Measurements from ENCODE around the gene CTAG2.
"Not testable (repeated sequence)": the region's sequence is repeated elsewhere in the genome, so short reads cannot be mapped to it uniquely, and the experiment has no call there.

Gene CTAG2

GRCh38 chrX:154695911-154696675 is 42.7 kb upstream of the CTAG2 start:
- no peaks in the 10 kb centered on the region for H3K4me1 ChIP-seq (ENCODE audit: insufficient read depth, low read length, severe bottlenecking)
- H3K9me2 ChIP-seq (ENCODE audit: low read depth, low read length) = no peaks in the 10 kb centered on the region
- H4K20me1 ChIP-seq (ENCODE audit: insufficient read depth, low read length) = no peaks in the 10 kb centered on the region
- H3F3A ChIP-seq (ENCODE audit: insufficient read depth, low read length) = no peaks in the 10 kb centered on the region
- TF ChIP-seq EZH2 (IDR thresholded peaks at IDR 0.05; ENCODE audit: borderline replicate concordance, low read length) (no peak), CTCF (IDR thresholded peaks at IDR 0.05; ENCODE audit: low read length) (no peak)
- no peak overlapping the region for H3K4me3 ChIP-seq (ENCODE audit: low read depth, low read length, poor library complexity, severe bottlenecking)
- H3K9me3 ChIP-seq (ENCODE audit: low read length) = no peaks in the 10 kb centered on the region
- H3K9ac ChIP-seq (ENCODE audit: low read length) = no peak overlapping the region
- H3K4me2 ChIP-seq (ENCODE audit: low read length) = no peak overlapping the region
- no peak overlapping the region for H2AFZ ChIP-seq (ENCODE audit: low read length)
- no peaks in the 10 kb centered on the region for H3K27me3 ChIP-seq (ENCODE audit: insufficient read depth, low read length)
- H3K79me2 ChIP-seq (ENCODE audit: insufficient read depth, low read length) = no peaks in the 10 kb centered on the region
- no peak overlapping the region for H3K27ac ChIP-seq (ENCODE audit: low read depth, low read length, poor library complexity, severe bottlenecking)
- no peaks in the 10 kb centered on the region; the same call in 1 of the 2 replicates for H3K36me3 ChIP-seq (ENCODE audit: insufficient read depth, low read length)

- H3K27ac ChIP-seq (ENCODE audit: low read depth, low read length, poor library complexity, severe bottlenecking) = no peak overlapping the region
- TF ChIP-seq CTCF (IDR thresholded peaks at IDR 0.05; ENCODE audit: low read length) (no peak), EZH2 (IDR thresholded peaks at IDR 0.05; ENCODE audit: borderline replicate concordance, low read length) (no peak)
- no peaks in the 10 kb centered on the region for H3K27me3 ChIP-seq (ENCODE audit: insufficient read depth, low read length)
- H3K4me2 ChIP-seq (ENCODE audit: low read length) = no peak overlapping the region
- H3K36me3 ChIP-seq (ENCODE audit: insufficient read depth, low read length) = no peaks in the 10 kb centered on the region
- no peak overlapping the region for H3K4me3 ChIP-seq (ENCODE audit: low read depth, low read length, poor library complexity, severe bottlenecking)
- H4K20me1 ChIP-seq (ENCODE audit: insufficient read depth, low read length) = no peaks in the 10 kb centered on the region
- H3K9me2 ChIP-seq (ENCODE audit: low read depth, low read length) = no peaks in the 10 kb centered on the region
- H3K9me3 ChIP-seq (ENCODE audit: low read length) = no peaks in the 10 kb centered on the region
- no peaks in the 10 kb centered on the region for H3K4me1 ChIP-seq (ENCODE audit: insufficient read depth, low read length, severe bottlenecking)
- H3F3A ChIP-seq (ENCODE audit: insufficient read depth, low read length) = no peaks in the 10 kb centered on the region
- H3K9ac ChIP-seq (ENCODE audit: low read length) = no peak overlapping the region
- no peak overlapping the region for H2AFZ ChIP-seq (ENCODE audit: low read length)
- H3K79me2 ChIP-seq (ENCODE audit: insufficient read depth, low read length) = no peaks in the 10 kb centered on the region
Measured at GRCh38 chrX:154693394-154693793, 40.0 kb upstream of the CTAG2 start.

- not testable (repeated sequence) for H2AFZ ChIP-seq (ENCODE audit: low read length); H3K9me2 ChIP-seq (ENCODE audit: low read depth, low read length); H3K4me1 ChIP-seq (ENCODE audit: insufficient read depth, low read length, severe bottlenecking); H3F3A ChIP-seq (ENCODE audit: insufficient read depth, low read length); H3K79me2 ChIP-seq (ENCODE audit: insufficient read depth, low read length); H3K4me3 ChIP-seq (ENCODE audit: low read depth, low read length, poor library complexity, severe bottlenecking); H3K36me3 ChIP-seq (ENCODE audit: insufficient read depth, low read length); H3K9ac ChIP-seq (ENCODE audit: low read length); H3K27me3 ChIP-seq (ENCODE audit: insufficient read depth, low read length); H4K20me1 ChIP-seq (ENCODE audit: insufficient read depth, low read length); H3K4me2 ChIP-seq (ENCODE audit: low read length); H3K27ac ChIP-seq (ENCODE audit: low read depth, low read length, poor library complexity, severe bottlenecking); H3K9me3 ChIP-seq (ENCODE audit: low read length)
Measured at GRCh38 chrX:154690438-154690837, 37.1 kb upstream of the CTAG2 start.

GRCh38 chrX:154672084-154672483 is 18.7 kb upstream of the CTAG2 start:
- H3K36me3 ChIP-seq (ENCODE audit: insufficient read depth, low read length); H2AFZ ChIP-seq (ENCODE audit: low read length); H3K4me1 ChIP-seq (ENCODE audit: insufficient read depth, low read length, severe bottlenecking); H3K4me3 ChIP-seq (ENCODE audit: low read depth, low read length, poor library complexity, severe bottlenecking); H3K27ac ChIP-seq (ENCODE audit: low read depth, low read length, poor library complexity, severe bottlenecking); H3F3A ChIP-seq (ENCODE audit: insufficient read depth, low read length); H3K9me2 ChIP-seq (ENCODE audit: low read depth, low read length); H3K79me2 ChIP-seq (ENCODE audit: insufficient read depth, low read length); H3K4me2 ChIP-seq (ENCODE audit: low read length); H4K20me1 ChIP-seq (ENCODE audit: insufficient read depth, low read length); H3K9ac ChIP-seq (ENCODE audit: low read length); H3K27me3 ChIP-seq (ENCODE audit: insufficient read depth, low read length); H3K9me3 ChIP-seq (ENCODE audit: low read length): not testable (repeated sequence)

- H3K36me3 ChIP-seq (ENCODE audit: insufficient read depth, low read length); H4K20me1 ChIP-seq (ENCODE audit: insufficient read depth, low read length); H3F3A ChIP-seq (ENCODE audit: insufficient read depth, low read length); H3K9ac ChIP-seq (ENCODE audit: low read length); H3K79me2 ChIP-seq (ENCODE audit: insufficient read depth, low read length); H3K4me2 ChIP-seq (ENCODE audit: low read length); H3K4me1 ChIP-seq (ENCODE audit: insufficient read depth, low read length, severe bottlenecking); H3K27ac ChIP-seq (ENCODE audit: low read depth, low read length, poor library complexity, severe bottlenecking); H3K9me2 ChIP-seq (ENCODE audit: low read depth, low read length); H2AFZ ChIP-seq (ENCODE audit: low read length); H3K27me3 ChIP-seq (ENCODE audit: insufficient read depth, low read length); H3K4me3 ChIP-seq (ENCODE audit: low read depth, low read length, poor library complexity, severe bottlenecking); H3K9me3 ChIP-seq (ENCODE audit: low read length): not testable (repeated sequence)
Measured at GRCh38 chrX:154670848-154671247, 17.5 kb upstream of the CTAG2 start.

All from OCI-LY1 (cell line).